Measurements from ENCODE around the gene MAGI1.

MAGI1 gene

DNA sequence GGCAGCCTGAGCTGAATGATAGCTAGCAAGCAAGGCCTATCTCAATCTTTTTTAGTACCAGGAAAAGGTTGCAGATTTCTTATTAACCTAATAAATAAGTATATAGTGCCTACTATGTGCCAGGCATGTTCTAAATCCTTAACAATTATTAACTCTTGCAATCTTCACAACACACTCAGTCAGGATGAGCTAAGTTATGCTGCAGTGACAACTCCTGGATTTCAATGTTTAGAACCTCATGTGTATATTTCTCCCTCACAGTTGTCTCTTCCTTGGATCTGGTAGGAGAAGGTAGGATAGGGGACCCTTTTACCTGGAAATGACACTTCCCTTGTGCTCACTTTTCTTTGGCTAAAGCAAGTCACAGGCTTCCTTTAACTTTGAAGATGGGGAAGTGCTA lies 39.3 kb upstream of the MAGI1 start:
- Histone ChIP-seq H3K9me3 (no peaks in the 10 kb centered on the region), H3K4me1 (ENCODE audit: control insufficient read depth in 1 of 2, insufficient read depth in 1 of 2, low read depth in 1 of 2, low read length in 1 of 2) (no peaks in the 10 kb centered on the region), H3K27ac (no peak overlapping the region), H3K4me3 (ENCODE audit: low read depth in 1 of 2, low read length in 1 of 2) (no peak overlapping the region), H3K27me3 (no peaks in the 10 kb centered on the region), H3K36me3 (no peaks in the 10 kb centered on the region)
- TF ChIP-seq, protein P1, sequence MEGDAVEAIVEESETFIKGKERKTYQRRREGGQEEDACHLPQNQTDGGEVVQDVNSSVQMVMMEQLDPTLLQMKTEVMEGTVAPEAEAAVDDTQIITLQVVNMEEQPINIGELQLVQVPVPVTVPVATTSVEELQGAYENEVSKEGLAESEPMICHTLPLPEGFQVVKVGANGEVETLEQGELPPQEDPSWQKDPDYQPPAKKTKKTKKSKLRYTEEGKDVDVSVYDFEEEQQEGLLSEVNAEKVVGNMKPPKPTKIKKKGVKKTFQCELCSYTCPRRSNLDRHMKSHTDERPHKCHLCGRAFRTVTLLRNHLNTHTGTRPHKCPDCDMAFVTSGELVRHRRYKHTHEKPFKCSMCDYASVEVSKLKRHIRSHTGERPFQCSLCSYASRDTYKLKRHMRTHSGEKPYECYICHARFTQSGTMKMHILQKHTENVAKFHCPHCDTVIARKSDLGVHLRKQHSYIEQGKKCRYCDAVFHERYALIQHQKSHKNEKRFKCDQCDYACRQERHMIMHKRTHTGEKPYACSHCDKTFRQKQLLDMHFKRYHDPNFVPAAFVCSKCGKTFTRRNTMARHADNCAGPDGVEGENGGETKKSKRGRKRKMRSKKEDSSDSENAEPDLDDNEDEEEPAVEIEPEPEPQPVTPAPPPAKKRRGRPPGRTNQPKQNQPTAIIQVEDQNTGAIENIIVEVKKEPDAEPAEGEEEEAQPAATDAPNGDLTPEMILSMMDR (IDR thresholded peaks at IDR 0.05) = no peak

GRCh38 chr3:66076861-66077470 lies 38.2 kb upstream of the MAGI1 start:
- Histone ChIP-seq H3K4me1 (ENCODE audit: control insufficient read depth in 1 of 2, insufficient read depth in 1 of 2, low read depth in 1 of 2, low read length in 1 of 2) (no peaks in the 10 kb centered on the region), H3K27me3 (no peaks in the 10 kb centered on the region), H3K4me3 (ENCODE audit: low read depth in 1 of 2, low read length in 1 of 2) (no peak overlapping the region), H3K27ac (no peak overlapping the region), H3K9me3 (no peaks in the 10 kb centered on the region), H3K36me3 (no peaks in the 10 kb centered on the region)
- TF ChIP-seq, protein P1 (IDR thresholded peaks at IDR 0.05) = no peak

DNA sequence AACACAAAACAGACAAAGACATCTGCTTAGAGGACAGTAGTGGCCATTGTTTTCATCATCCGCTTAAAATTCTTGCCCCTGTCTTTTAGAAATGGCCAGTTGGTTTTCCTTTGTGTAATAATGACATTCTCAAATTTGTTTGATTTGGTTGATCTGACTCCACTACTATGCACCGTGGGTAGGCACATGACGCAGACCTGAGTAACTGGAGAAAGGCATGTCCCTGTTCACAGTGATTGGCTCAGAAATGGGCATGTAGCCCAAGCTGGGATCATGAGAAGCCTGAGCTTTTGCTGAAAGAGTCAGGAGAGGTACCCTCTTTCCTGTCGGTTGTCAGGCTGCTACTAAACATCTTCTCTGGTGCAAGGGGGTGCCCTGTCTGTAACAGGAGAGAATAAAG lies 36.6 kb upstream of the MAGI1 start:
- Histone ChIP-seq H3K36me3 (no peaks in the 10 kb centered on the region), H3K4me1 (ENCODE audit: control insufficient read depth in 1 of 2, insufficient read depth in 1 of 2, low read depth in 1 of 2, low read length in 1 of 2) (no peaks in the 10 kb centered on the region), H3K4me3 (ENCODE audit: low read depth in 1 of 2, low read length in 1 of 2) (no peak overlapping the region), H3K27ac (no peak overlapping the region), H3K9me3 (no peaks in the 10 kb centered on the region), H3K27me3 (no peaks in the 10 kb centered on the region)
- TF ChIP-seq, protein P1 (IDR thresholded peaks at IDR 0.05) = no peak

DNA sequence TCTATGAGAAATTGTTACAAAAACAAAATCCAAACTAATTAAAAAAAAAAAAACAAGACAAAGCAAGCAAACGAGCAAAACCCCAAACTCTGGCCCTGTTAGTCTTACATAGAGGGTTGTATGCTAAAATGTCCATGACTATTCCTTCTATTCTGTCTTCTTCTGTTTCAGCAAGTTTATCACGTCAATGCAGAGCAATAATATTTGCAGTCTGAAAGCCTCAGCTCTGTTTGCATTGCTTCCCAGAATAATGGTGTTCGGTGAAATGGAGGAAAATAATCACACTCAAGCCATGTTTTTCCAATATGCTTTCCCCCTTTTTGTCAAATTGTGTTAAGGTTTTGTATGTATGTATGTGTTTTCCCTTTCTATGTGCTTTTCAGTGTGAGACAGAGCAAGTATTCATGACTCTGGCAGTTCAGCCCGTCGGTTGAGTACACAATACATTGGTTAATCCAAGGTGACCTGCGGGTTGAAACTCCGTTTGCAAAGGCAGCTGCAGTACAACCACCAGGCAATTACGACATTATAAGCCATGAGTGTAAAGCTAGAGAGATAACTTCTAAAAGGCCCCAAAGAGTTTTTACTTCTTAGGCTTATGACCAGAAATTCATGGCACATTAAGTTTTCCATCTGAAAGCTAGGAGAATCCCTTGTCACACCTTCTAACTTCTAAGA lies 34.9 kb upstream of the MAGI1 start:
- Histone ChIP-seq H3K4me1 (ENCODE audit: control insufficient read depth in 1 of 2, insufficient read depth in 1 of 2, low read depth in 1 of 2, low read length in 1 of 2) (no peaks in the 10 kb centered on the region), H3K9me3 (no peaks in the 10 kb centered on the region), H3K36me3 (no peaks in the 10 kb centered on the region), H3K27me3 (no peaks in the 10 kb centered on the region), H3K27ac (no peak overlapping the region), H3K4me3 (ENCODE audit: low read depth in 1 of 2, low read length in 1 of 2) (no peak overlapping the region)
- TF ChIP-seq, protein P1 (IDR thresholded peaks at IDR 0.05) = no peak

GRCh38 chr3:66068255-66068654 lies 29.5 kb upstream of the MAGI1 start:
- Histone ChIP-seq H3K27me3 (no peaks in the 10 kb centered on the region), H3K36me3 (no peaks in the 10 kb centered on the region), H3K4me3 (ENCODE audit: low read depth in 1 of 2, low read length in 1 of 2) (no peak overlapping the region), H3K27ac (no peak overlapping the region), H3K9me3 (no peaks in the 10 kb centered on the region), H3K4me1 (ENCODE audit: control insufficient read depth in 1 of 2, insufficient read depth in 1 of 2, low read depth in 1 of 2, low read length in 1 of 2) (no peaks in the 10 kb centered on the region)
- TF ChIP-seq, protein P1 (IDR thresholded peaks at IDR 0.05) = no peak

All from neutrophil (primary cell).